K562 (cell line): ENCODE measurements around the gene MAK. TPM values are rescaled to one million over a fixed set of nuclear protein-coding genes. Genes with fewer than 3 reads are reported as not detected.

Experiments
- ATF2 ChIP-seq: sonication (generic); formaldehyde crosslinking; IDR thresholded peaks from 2 replicates; pipeline ENCODE4 v1.8.1; 2022; ENCODE audit warnings: missing genetic modification reagents
- CBX2 ChIP-seq: fragments of 200-600 bp; sonication (generic); IDR thresholded peaks from one replicate; pipeline ENCODE4 v1.6.1; 2012; ENCODE audit warnings: mild to moderate bottlenecking, low read length, inconsistent platforms; ENCODE audit not compliant: insufficient read depth, poor library complexity, severe bottlenecking
- ETV6 ChIP-seq, 3 experiments: fragments of 150-350 bp in 1 of 3; sonication (generic) in 1 of 3; formaldehyde crosslinking in 1 of 3; IDR thresholded peaks; 2 replicates each; pipeline versions ENCODE4 v1.6.1 to v1.8.0; 2014 to 2022; ENCODE audit warnings: borderline replicate concordance in 2 of 3, low read depth in 2 of 3, antibody characterized with exemption in 1 of 3, low read length in 1 of 3, mild to moderate bottlenecking in 1 of 3, missing genetic modification reagents in 1 of 3
- FOSL1 ChIP-seq: fragments of 200-800 bp; sonication (Bioruptor generic); conservative IDR thresholded peaks from 2 replicates; pipeline ENCODE4 v1.6.1; 2016; ENCODE audit warnings: missing genetic modification characterization, missing compliant biosample characterization
- FOXA3 ChIP-seq, 2 experiments: fragments of 450-650 bp in 1 of 2; sonication (generic) in 1 of 2; formaldehyde crosslinking; IDR thresholded peaks in 1 of 2; conservative IDR thresholded peaks in 1 of 2; 2 replicates each; pipeline versions ENCODE4 v1.4.0 to v1.8.0; 2020 to 2022; ENCODE audit warnings: mild to moderate bottlenecking in 2 of 2, missing genetic modification reagents in 1 of 2
- HMG20B ChIP-seq: fragments of 250-450 bp; sonication (Bioruptor Pico); IDR thresholded peaks from 2 replicates; pipeline ENCODE4 v1.5.0; 2021; ENCODE audit warnings: mild to moderate bottlenecking
- NCOA2 ChIP-seq, 2 experiments: fragments of 450-650 bp; IDR thresholded peaks; 2 replicates each; pipeline ENCODE4 v1.6.1; 2018; ENCODE audit warnings: mild to moderate bottlenecking in 2 of 2, moderate library complexity in 1 of 2; ENCODE audit not compliant: partially characterized antibody in 2 of 2
- RBFOX2 ChIP-seq: fragments of 200-400 bp; formaldehyde crosslinking; IDR thresholded peaks from 2 replicates; pipeline ENCODE4 v1.6.1; 2017; ENCODE audit warnings: low read depth, mild to moderate bottlenecking, low read length, moderate library complexity
- RBM14 ChIP-seq: fragments of 200-400 bp; formaldehyde crosslinking; IDR thresholded peaks from 2 replicates; pipeline ENCODE4 v1.6.1; 2018; ENCODE audit warnings: low read depth, mild to moderate bottlenecking, low read length, moderate library complexity, borderline replicate concordance; ENCODE audit not compliant: insufficient read depth
- SIN3A ChIP-seq, 2 experiments: fragments of 150-350 bp in 1 of 2; IDR thresholded peaks; 2 replicates each; pipeline ENCODE4 v1.6.1; 2011 to 2016; ENCODE audit warnings: borderline replicate concordance in 2 of 2, low read depth in 2 of 2, low read length in 2 of 2, mild to moderate bottlenecking in 2 of 2, moderate library complexity in 2 of 2; ENCODE audit not compliant: control insufficient read depth in 1 of 2
- SRF ChIP-seq, 2 experiments: fragments of 250-450, 450-650 bp in 1 of 2; sonication (Bioruptor Pico) in 1 of 2; sonication (generic) in 1 of 2; formaldehyde crosslinking; IDR thresholded peaks; 2 replicates each; pipeline versions ENCODE4 v1.5.0 to v1.5.1; 2020 to 2022; ENCODE audit warnings: mild to moderate bottlenecking in 1 of 2, missing genetic modification reagents in 1 of 2
- TEAD1 ChIP-seq, 2 experiments: fragments of 450-650 bp in 1 of 2; sonication (generic) in 1 of 2; formaldehyde crosslinking; IDR thresholded peaks; 2 replicates each; pipeline versions ENCODE4 v1.4.0 to v1.8.0; 2020 to 2022; ENCODE audit warnings: mild to moderate bottlenecking in 2 of 2, missing genetic modification reagents in 1 of 2
- TEAD4 ChIP-seq, 2 experiments: sonication (generic) in 1 of 2; formaldehyde crosslinking in 1 of 2; IDR thresholded peaks; 2 replicates each; pipeline versions ENCODE4 v1.6.1 to v1.8.0; 2012 to 2022; ENCODE audit warnings: borderline replicate concordance in 1 of 2, inconsistent platforms in 1 of 2, low read length in 1 of 2, mild to moderate bottlenecking in 1 of 2, missing genetic modification reagents in 1 of 2
- TSHZ1 ChIP-seq: fragments of 250-450 bp; sonication (Bioruptor Pico); IDR thresholded peaks from 2 replicates; pipeline ENCODE4 v1.4.0; 2020; ENCODE audit warnings: mild to moderate bottlenecking, moderate library complexity
- ZNF146 ChIP-seq: IDR thresholded peaks from one replicate; pipeline ENCODE4 v1.6.1; 2018; ENCODE audit warnings: missing compliant biosample characterization; ENCODE audit not compliant: unreplicated experiment
- ZNF212 ChIP-seq: fragments of 450-650 bp; formaldehyde crosslinking; IDR thresholded peaks from 2 replicates; pipeline ENCODE4 v1.4.0; 2020; ENCODE audit warnings: mild to moderate bottlenecking
- ZNF277 ChIP-seq: fragments of 250-450 bp; sonication (Bioruptor Pico); IDR thresholded peaks from 2 replicates; pipeline ENCODE4 v1.8.0; 2022; ENCODE audit warnings: inconsistent platforms, mild to moderate bottlenecking, moderate library complexity, borderline replicate concordance
- ZNF586 ChIP-seq: fragments of 450-650 bp; formaldehyde crosslinking; conservative IDR thresholded peaks from 2 replicates; pipeline ENCODE4 v1.4.0; 2020; ENCODE audit warnings: mild to moderate bottlenecking, moderate library complexity
- polyA plus RNA-seq, 8 experiments: library from polyadenylated mRNA; depleted of rRNA in 4 of 8; stranded (reverse) in 5 of 8; unstranded in 3 of 8; fragments of >200 nt; fragmentation: Nextera tagmentation in 2 of 8; fragmentation: Illumina TruSeq in 1 of 8; extraction: Ambion mirVana in 2 of 8; extraction: Trizol in 1 of 8; gene quantifications; 2 replicates each; pipeline versions ENCODE4 v1.2.1 to v1.2.3, GENCODE V29; 2011 to 2014; ENCODE audit warnings: inconsistent platforms in 1 of 8, missing spikeins in 1 of 8
- total RNA-seq, 7 experiments: library from RNA; depleted of rRNA in 6 of 7; stranded (reverse); fragments of >200 nt in 6 of 7; fragmentation: Illumina TruSeq in 2 of 7; extraction: Trizol in 2 of 7; gene quantifications; 2 replicates each; pipeline versions ENCODE4 v1.2.1 to v1.2.3, GENCODE V29; 2011 to 2021; ENCODE audit warnings: low replicate concordance in 1 of 7

Gene MAK
- total and polyA plus RNA-seq, 9 of the 15 experiments (the other 6 are each of a cell fraction or from before 2014, with no cell fraction given): 0.25 to 1.1 (median 0.53) TPM

GRCh38 chr6:10837995-10838793 lies at the start of gene MAK (continued):
- TF ChIP-seq TSHZ1 (CRISPR knock-in tag): no peak
- no peak; the same call in 1 of the 2 replicates for TF ChIP-seq FOSL1 (tag)
- TF ChIP-seq HMG20B (CRISPR knock-in tag): no peak
- TF ChIP-seq TEAD1 (CRISPR knock-in tag; IDR thresholded peaks at IDR 0.05): peak in 1 of 2 experiments; percentile 67; a peak in 1 of 4 replicates
- TF ChIP-seq ZNF277: no peak
- 0 out of 2 replicates have a peak, but pooled peaks have one; percentile 3 for TF ChIP-seq TEAD4 (IDR thresholded peaks at IDR 0.05; ENCODE audit: low read length)
- peak; percentile 65; the same call in 1 of the 2 replicates for TF ChIP-seq TEAD4 (CRISPR knock-in tag; IDR thresholded peaks at IDR 0.05; ENCODE audit: borderline replicate concordance)
- peak in 1 of 2 experiments; percentile 48; a peak in 1 of 4 replicates for TF ChIP-seq SRF (CRISPR knock-in tag; IDR thresholded peaks at IDR 0.05)
- peak; percentile 86 to 89 for TF ChIP-seq SIN3A (IDR thresholded peaks at IDR 0.05; ENCODE audit: borderline replicate concordance in 2 of 2, control insufficient read depth in 1 of 2, low read depth in 2 of 2, low read length in 2 of 2)
- TF ChIP-seq RBM14: 0 out of 2 replicates have a peak, but pooled peaks have one; percentile 40
- TF ChIP-seq ZNF586 (CRISPR knock-in tag): no peak
- TF ChIP-seq NCOA2 (IDR thresholded peaks at IDR 0.05; ENCODE audit: partially characterized antibody in 2 of 2): no peak
- no peak for TF ChIP-seq ZNF212 (CRISPR knock-in tag)
- no peak for TF ChIP-seq ATF2 (CRISPR knock-in tag)
- 0 out of 4 replicates have a peak, but pooled peaks of 1 of the 2 experiments have one; percentile 58 for TF ChIP-seq FOXA3 (CRISPR knock-in tag; conservative IDR thresholded peaks at IDR 0.05 in 1 of 2, IDR thresholded peaks at IDR 0.05 in 1 of 2)
- no peak for TF ChIP-seq CBX2
- no peak for TF ChIP-seq ETV6 (IDR thresholded peaks at IDR 0.05; ENCODE audit: borderline replicate concordance in 1 of 2, low read depth in 2 of 2, low read length in 1 of 2)
- TF ChIP-seq ETV6 (CRISPR knock-in tag; IDR thresholded peaks at IDR 0.05; ENCODE audit: borderline replicate concordance): no peak
- no peak for TF ChIP-seq ZNF146 (CRISPR knock-in tag)
- TF ChIP-seq RBFOX2: peak; percentile 80
